ENCODE results near the gene PAWR.
"Not testable (repeated sequence)": the region's sequence is repeated elsewhere in the genome, so short reads cannot be mapped to it uniquely, and the experiment has no call there.

Gene PAWR

GRCh38 chr12:79652521-79652920 lies 38.2 kb downstream of the PAWR start:
- in situ Hi-C loops (cut with HindIII; ENCODE audit: low sequenced_read_pairs), result loop anchor here (5.0 kb wide), 1 partner anchor 40 kb away; no protein-coding TSS in a partner anchor

DNA sequence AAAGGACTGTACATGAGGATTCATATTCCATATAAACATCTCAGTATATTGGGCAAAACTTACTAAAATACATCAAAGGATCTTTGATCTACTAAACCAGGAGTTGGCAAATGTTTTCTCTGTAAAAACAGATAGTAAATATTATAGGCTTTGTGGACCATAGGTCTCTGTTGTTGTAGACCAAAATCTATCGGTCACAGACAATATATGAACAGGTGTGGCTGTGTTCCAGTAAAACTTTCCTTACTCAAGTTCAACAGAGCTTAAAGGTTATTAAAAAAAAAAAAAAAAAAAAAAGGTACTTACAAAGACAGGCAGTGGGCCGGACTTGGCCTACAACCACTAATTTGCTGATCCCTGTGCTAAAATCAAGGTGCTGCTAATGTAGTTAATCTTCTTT lies 40.3 kb downstream of the PAWR start:
- in situ Hi-C loops (cut with HindIII; ENCODE audit: low sequenced_read_pairs), result loop anchor here (5.0 kb wide), 1 partner anchor 38 kb away; no protein-coding TSS in a partner anchor

DNA sequence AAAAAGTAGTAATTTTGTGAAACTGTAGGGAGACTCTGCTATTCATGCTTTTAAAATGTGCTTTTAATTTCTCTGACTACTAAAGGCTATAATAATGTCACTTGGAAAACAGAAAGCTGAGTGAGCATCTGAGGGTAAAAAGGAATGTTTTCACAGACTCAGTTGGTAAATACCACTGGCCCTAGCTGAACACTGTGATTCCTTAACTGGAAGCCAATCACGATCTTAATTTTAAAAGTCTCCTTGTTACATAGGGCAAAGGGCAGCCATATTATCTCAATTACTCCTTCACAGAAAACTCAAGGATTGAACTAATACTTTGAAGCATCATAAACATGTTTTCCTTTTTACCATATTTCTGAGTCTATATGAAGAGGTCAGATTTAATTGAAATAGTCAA lies 41.9 kb downstream of the PAWR start:
- in situ Hi-C loops (cut with HindIII; ENCODE audit: low sequenced_read_pairs), result no loop called here

DNA sequence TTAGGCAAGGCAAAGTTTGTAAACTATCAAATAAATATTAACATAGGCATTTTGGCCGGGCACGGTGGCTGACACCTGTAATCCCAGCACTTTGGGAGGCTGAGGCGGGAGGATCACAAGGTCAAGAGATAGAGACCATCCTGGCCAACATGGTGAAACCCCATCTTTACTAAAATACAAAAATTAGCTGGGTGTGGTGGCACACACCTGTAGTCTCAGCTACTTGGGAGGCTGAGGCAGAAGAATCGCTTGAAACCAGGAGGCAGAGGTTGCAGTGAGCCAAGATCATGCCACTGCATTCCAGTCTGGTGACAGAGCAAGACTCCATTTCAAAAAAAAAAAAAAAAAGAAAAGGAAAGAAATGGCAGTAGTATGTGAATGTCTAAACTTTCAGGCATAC lies 43.9 kb downstream of the PAWR start:
- in situ Hi-C loops (cut with HindIII; ENCODE audit: low sequenced_read_pairs), result not testable (repeated sequence)

- in situ Hi-C loops (cut with HindIII; ENCODE audit: low sequenced_read_pairs), result no loop called here
Measured at GRCh38 chr12:79645235-79645630, 45.5 kb downstream of the PAWR start.

- in situ Hi-C loops (cut with HindIII; ENCODE audit: low sequenced_read_pairs), result no loop called here
Measured at GRCh38 chr12:79644274-79645234, 46.2 kb downstream of the PAWR start.

- in situ Hi-C loops (cut with HindIII; ENCODE audit: low sequenced_read_pairs), result no loop called here
Measured at GRCh38 chr12:79643821-79644220, 46.9 kb downstream of the PAWR start.

GRCh38 chr12:79638490-79638889 lies 52.3 kb downstream of the PAWR start:
- in situ Hi-C loops (cut with HindIII; ENCODE audit: low sequenced_read_pairs), result no loop called here

GRCh38 chr12:79637093-79637492 lies 53.7 kb downstream of the PAWR start:
- in situ Hi-C loops (cut with HindIII; ENCODE audit: low sequenced_read_pairs), result no loop called here

GRCh38 chr12:79635676-79636075 lies 55.1 kb downstream of the PAWR start:
- in situ Hi-C loops (cut with HindIII; ENCODE audit: low sequenced_read_pairs), result no loop called here

- in situ Hi-C loops (cut with HindIII; ENCODE audit: low sequenced_read_pairs), result no loop called here
Measured at GRCh38 chr12:79634957-79635471, 55.8 kb downstream of the PAWR start.

- in situ Hi-C loops (cut with HindIII; ENCODE audit: low sequenced_read_pairs), result no loop called here
Measured at GRCh38 chr12:79629561-79629960, 61.2 kb downstream of the PAWR start.

- in situ Hi-C loops (cut with HindIII; ENCODE audit: low sequenced_read_pairs), result not testable (repeated sequence)
Measured at GRCh38 chr12:79626735-79627134, 64.0 kb downstream of the PAWR start.

GRCh38 chr12:79624378-79624777 lies 66.4 kb downstream of the PAWR start:
- in situ Hi-C loops (cut with HindIII; ENCODE audit: low sequenced_read_pairs), result no loop called here

DNA sequence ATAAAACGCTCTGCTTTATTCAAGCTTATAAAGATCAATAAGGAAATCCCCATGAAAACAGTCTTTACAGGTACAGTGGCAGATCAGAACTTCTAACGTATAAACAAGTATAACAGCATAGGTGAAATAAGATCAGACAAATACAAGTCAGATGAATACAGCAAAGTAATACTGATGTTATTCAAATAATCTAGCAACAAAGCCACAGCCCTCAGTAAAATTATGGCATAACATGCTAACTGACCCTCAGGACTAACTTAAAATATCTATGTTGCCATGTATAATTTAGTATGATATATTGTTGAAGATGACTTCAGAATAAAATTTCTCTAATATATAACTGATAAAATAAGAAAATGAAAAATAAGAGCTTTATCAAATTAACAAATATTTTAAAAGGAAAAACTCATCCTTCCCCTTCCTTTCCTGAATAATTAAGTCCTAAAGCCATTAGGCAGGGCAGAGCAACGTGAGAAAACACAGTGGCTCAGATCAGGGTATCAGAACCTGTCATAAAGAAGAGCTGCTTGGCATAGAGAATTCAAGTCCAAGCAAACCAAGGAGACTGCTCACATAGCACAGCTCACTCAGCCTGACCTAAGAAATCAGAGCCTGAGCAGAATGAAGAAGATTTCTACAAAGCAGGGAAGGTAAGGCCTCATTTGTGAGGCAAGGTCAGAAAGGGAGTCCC lies 70.7 kb downstream of the PAWR start:
- in situ Hi-C loops (cut with HindIII; ENCODE audit: low sequenced_read_pairs), result loop anchor here (5.0 kb wide), 1 partner anchor 52 kb away; no protein-coding TSS in a partner anchor

GRCh38 chr12:79618848-79619404 lies 71.8 kb downstream of the PAWR start:
- in situ Hi-C loops (cut with HindIII; ENCODE audit: low sequenced_read_pairs), result loop anchor here (5.0 kb wide), 1 partner anchor 53 kb away; no protein-coding TSS in a partner anchor

- in situ Hi-C loops (cut with HindIII; ENCODE audit: low sequenced_read_pairs), result loop anchor here (5.0 kb wide), 1 partner anchor 55 kb away; no protein-coding TSS in a partner anchor
Measured at GRCh38 chr12:79617696-79618095, 73.1 kb downstream of the PAWR start.

- in situ Hi-C loops (cut with HindIII; ENCODE audit: low sequenced_read_pairs), result loop anchor here (5.0 kb wide), 1 partner anchor 56 kb away; no protein-coding TSS in a partner anchor
Measured at GRCh38 chr12:79615596-79616560, 74.9 kb downstream of the PAWR start.

DNA sequence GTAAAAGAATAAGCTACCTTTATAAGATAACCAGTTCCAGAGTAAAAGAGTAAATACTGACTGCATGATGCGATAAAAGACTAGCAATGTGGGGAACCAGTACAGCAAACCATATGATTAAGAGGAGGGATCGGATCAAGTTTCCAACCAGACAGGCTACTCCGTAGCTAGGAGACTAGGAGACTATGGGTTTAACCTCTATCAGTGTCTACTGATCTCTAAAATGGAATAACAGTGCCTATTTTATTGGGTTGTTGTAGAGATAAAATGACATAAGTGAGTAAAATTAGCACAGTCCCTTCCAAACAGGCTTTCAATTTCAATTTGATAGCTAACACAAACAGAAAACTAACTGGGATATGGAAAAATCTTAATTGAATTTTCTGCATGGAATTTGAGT lies 76.0 kb downstream of the PAWR start:
- in situ Hi-C loops (cut with HindIII; ENCODE audit: low sequenced_read_pairs), result loop anchor here (5.0 kb wide), 3 partner anchors 38 to 58 kb away; no protein-coding TSS in a partner anchor

DNA sequence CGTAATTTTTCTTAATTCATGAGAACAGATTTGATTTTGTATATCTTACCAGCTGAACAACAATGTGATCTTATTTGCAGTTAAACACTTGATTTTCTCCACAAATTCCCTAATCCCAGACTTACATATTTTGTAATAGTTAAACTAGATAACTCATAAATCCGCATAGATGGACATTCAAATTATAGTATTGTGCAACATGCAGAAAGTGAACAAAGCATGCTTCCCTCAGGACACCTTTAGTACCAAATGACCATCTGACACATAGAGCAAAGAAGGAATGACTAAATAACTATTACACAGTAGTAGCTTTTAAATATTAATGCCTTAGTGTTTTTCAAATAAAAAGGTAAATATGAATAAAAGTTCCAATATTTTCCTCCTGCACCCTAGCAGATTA lies 88.9 kb downstream of the PAWR start:
- in situ Hi-C loops (cut with HindIII; ENCODE audit: low sequenced_read_pairs), result no loop called here

All from endothelial cell of hepatic sinusoid (primary cell).